CD4-positive, alpha-beta memory T cell (primary cell): ENCODE data around the gene ETV6. TPM values are rescaled to one million over a fixed set of nuclear protein-coding genes. Genes with fewer than 3 reads are reported as not detected.
A peak's percentile ranks its signal among the peaks of the same experiment; 100 is the strongest.

Experiments used
- CTCF ChIA-PET: fragments of 350-600 bp; sonication (Branson Sonifier 250); formaldehyde crosslinking; loops from one replicate; lab custom pipeline; 2021; ENCODE audit warnings: inconsistent platforms; ENCODE audit not compliant: partially characterized antibody; lab: Charles Lee
- POLR2A ChIA-PET: fragments of 350-600 bp; sonication (Branson Sonifier 250); formaldehyde crosslinking; loops from one replicate; lab custom pipeline; 2021; ENCODE audit not compliant: partially characterized antibody; lab: Charles Lee
- DNase-seq, 5 donors: peaks; one replicate each; pipeline versions ENCODE4 v3.0.0 to v3.0.0-alpha.2; 2020 to 2022; ENCODE audit warnings: mixed read lengths in 1 of 5
- H3K27ac ChIP-seq: one replicate; pipeline ENCODE4 v1.7.0; 2013; ENCODE audit warnings: low read depth, low read length
- H3K27me3 ChIP-seq: 2 replicates; pipeline ENCODE4 v1.7.0; 2013; ENCODE audit warnings: mild to moderate bottlenecking, low read length, moderate library complexity; ENCODE audit not compliant: insufficient read depth
- H3K36me3 ChIP-seq: 2 replicates; pipeline ENCODE4 v1.7.0; 2013; ENCODE audit warnings: mild to moderate bottlenecking, low read length, moderate library complexity; ENCODE audit not compliant: insufficient read depth
- H3K4me1 ChIP-seq: 2 replicates; pipeline ENCODE4 v1.7.0; 2013; ENCODE audit warnings: mild to moderate bottlenecking, low read length, moderate library complexity; ENCODE audit not compliant: insufficient read depth
- H3K4me3 ChIP-seq, 2 donors: one replicate each; pipeline ENCODE4 v1.7.0; 2013; ENCODE audit warnings: low read length in 2 of 2, mild to moderate bottlenecking in 1 of 2
- H3K9me3 ChIP-seq, 2 donors: one replicate each; pipeline ENCODE4 v1.7.0; 2013; ENCODE audit warnings: low read length in 2 of 2, control low read depth in 1 of 2; ENCODE audit not compliant: control insufficient read depth in 1 of 2
- H3K27ac Mint-ChIP-seq, 7 donors: one replicate each; pipeline ENCODE4 v1.8.0; 2020 to 2021; ENCODE audit warnings: mixed read lengths in 7 of 7, mild to moderate bottlenecking in 6 of 7, inconsistent platforms in 3 of 7, moderate library complexity in 3 of 7
- H3K27me3 Mint-ChIP-seq, 2 donors: one replicate each; pipeline ENCODE4 v1.8.0; 2020 to 2021; ENCODE audit warnings: mixed read lengths in 2 of 2
- H3K36me3 Mint-ChIP-seq, 2 donors: one replicate each; pipeline ENCODE4 v1.8.0; 2020 to 2021; ENCODE audit warnings: mixed read lengths in 2 of 2, inconsistent platforms in 1 of 2, mild to moderate bottlenecking in 1 of 2
- H3K4me1 Mint-ChIP-seq, 4 donors: one replicate each; pipeline ENCODE4 v1.8.0; 2020 to 2021; ENCODE audit warnings: mixed read lengths in 4 of 4, mild to moderate bottlenecking in 1 of 4
- H3K4me3 Mint-ChIP-seq, 8 donors: one replicate each; pipeline ENCODE4 v1.8.0; 2020 to 2021; ENCODE audit warnings: mixed read lengths in 8 of 8, mild to moderate bottlenecking in 7 of 8, moderate library complexity in 6 of 8, inconsistent platforms in 3 of 8
- H3K9me3 Mint-ChIP-seq, 8 donors: one replicate each; pipeline ENCODE4 v1.8.0; 2020 to 2021; ENCODE audit warnings: mixed read lengths in 8 of 8, mild to moderate bottlenecking in 5 of 8, inconsistent platforms in 3 of 8, moderate library complexity in 1 of 8
- intact Hi-C: fragments of 100-400 bp; cut with micrococcal nuclease; formaldehyde crosslinking; loops from one replicate; pipeline ENCODE4 v1.15.1; 2023
- polyA plus RNA-seq, 2 donors: library from polyadenylated mRNA; unstranded; fragments of 300-500 nt; fragmentation: Illumina TruSeq; gene quantifications; one replicate each; pipeline ENCODE4 v1.2.3, GENCODE V29; 2021
- total RNA-seq, 2 experiments: library from RNA; stranded (reverse); gene quantifications; one replicate each; pipeline ENCODE4 v1.2.3, GENCODE V29; 2021

The ETV6 gene
- total and polyA plus RNA-seq, 4 experiments from 2014 or later, result 3.3 to 43.9 (median 25.7) TPM

DNA sequence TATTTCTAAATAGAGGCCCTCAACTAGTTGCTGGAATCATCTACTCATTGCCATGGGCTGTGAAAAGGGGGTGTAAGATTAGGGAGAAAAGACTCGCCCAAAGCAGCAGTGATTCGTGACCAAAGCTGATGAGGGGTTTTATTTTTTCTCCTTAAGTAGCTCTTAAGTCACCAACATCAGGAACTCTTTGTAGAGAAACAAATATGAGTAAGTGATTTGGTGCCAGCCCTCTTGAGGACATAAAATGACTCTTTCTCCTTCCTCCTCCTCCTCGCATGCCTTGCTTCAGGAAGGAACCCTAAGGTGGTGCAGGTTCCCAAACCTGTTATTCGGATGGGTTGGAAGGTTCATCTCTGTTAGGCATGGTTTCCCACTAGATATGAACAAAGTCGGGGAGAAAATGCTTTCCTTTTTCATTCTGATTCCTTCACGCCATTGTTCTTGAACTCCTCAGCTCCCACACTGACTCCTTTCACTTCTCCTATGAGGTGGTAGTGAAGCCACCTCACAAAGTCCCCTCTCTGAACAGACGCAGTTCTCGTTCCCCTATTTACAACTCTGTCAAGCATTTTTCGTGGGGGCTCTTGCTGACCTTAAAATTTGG, 113.4 kb downstream of the ETV6 start:
- Histone ChIP-seq H3K4me1 (peaks cover 66% of the 10 kb centered on the region), H3K27ac (no peak overlapping the region), H3K9me3 (no peaks in the 10 kb centered on the region), H3K27me3 (no peaks in the 10 kb centered on the region), H3K4me3 (no peak overlapping the region), H3K36me3 (no peaks in the 10 kb centered on the region)
- Mint-ChIP-seq H3K27ac (peak overlapping the region; percentile 70 to 92 (median 77)), H3K4me3 (peak overlapping the region in 7 of 8 donors; percentile 11 to 58 (median 29)), H3K36me3 (peaks cover 3 to 16% of the 10 kb centered on the region in 2 donors), H3K4me1 (peaks cover 55 to 88% (median 77%) of the 10 kb centered on the region in 4 donors), H3K27me3 (no peaks in the 10 kb centered on the region), H3K9me3 (peaks cover 0 to 4% (median 0%) of the 10 kb centered on the region in 8 donors)
- intact Hi-C loops, result loop anchor here (5.0 kb wide), 1 partner anchor 36 kb away; no protein-coding TSS in a partner anchor
- POLR2A ChIA-PET, result interaction anchor here (1.2 kb wide), 1 partner anchor 31 kb away, joined by 4 read pairs; no protein-coding TSS in a partner anchor
- CTCF ChIA-PET, result interaction anchor here (0.9 to 1.5 kb wide), 4 partner anchors 9 to 32 kb away, joined by 3 read pairs; no protein-coding TSS in a partner anchor
- DNase-seq, result no peak

DNA sequence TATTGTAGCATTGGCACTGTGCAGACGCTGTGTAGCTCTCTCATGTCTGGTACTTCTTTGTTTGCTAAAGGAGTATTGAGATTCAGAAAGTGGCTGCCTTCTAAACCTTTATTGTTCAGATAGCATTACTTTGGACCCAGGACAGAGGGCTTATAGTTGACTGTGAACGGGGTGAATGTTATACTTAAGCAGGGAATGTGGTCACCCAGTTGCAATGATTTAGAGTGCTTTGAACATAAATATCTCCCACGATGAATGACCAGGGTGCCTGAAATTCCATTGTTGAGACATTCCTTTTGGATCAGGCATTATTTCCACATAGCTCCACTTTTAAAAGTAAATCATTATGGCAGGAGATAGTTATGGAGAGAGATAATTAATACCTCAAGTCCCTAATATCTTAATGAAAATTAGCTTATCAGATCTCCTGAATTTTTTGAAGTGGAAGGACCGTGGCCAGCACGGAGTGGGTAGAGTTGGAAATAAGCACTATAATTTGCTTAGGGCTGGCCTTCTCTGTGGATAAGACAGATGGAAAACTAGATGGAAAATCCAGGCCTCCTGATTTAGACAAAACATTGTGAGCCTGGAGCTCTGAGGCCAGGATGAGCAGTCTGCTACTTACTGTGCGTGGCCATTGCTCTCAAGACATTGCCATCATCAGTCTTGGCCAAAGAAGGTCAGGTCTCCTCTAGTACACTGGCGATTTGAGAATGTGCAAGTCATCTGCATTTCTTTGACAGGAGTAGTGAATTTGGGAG, 114.5 kb downstream of the ETV6 start:
- H3K27ac ChIP-seq, result no peak overlapping the region
- H3K9me3 ChIP-seq, result no peaks in the 10 kb centered on the region
- ChIA-PET POLR2A (interaction anchor here (0.9 to 1.4 kb wide), 2 partner anchors 34 to 114 kb away, joined by 3 read pairs; no protein-coding TSS in a partner anchor), CTCF (interaction anchor here (0.9 kb wide), 1 partner anchor 19 kb away, joined by 3 read pairs; no protein-coding TSS in a partner anchor)
- peak overlapping the region in 3 of 7 donors; percentile 78 to 91 (median 86) for H3K27ac Mint-ChIP-seq
- no peak for DNase-seq
- no peaks in the 10 kb centered on the region for H3K36me3 ChIP-seq
- H3K36me3 Mint-ChIP-seq, result peaks cover 0 to 11% of the 10 kb centered on the region in 2 donors
- H3K4me1 Mint-ChIP-seq, result peaks cover 61 to 92% (median 80%) of the 10 kb centered on the region in 4 donors
- H3K27me3 Mint-ChIP-seq, result no peaks in the 10 kb centered on the region
- H3K4me3 ChIP-seq, result no peak overlapping the region
- intact Hi-C loops, result loop anchor here (5.0 kb wide), 1 partner anchor 37 kb away; no protein-coding TSS in a partner anchor
- H3K4me1 ChIP-seq, result peaks cover 74% of the 10 kb centered on the region
- no peak overlapping the region for H3K4me3 Mint-ChIP-seq
- peaks cover 0 to 4% (median 0%) of the 10 kb centered on the region in 8 donors for H3K9me3 Mint-ChIP-seq
- no peaks in the 10 kb centered on the region for H3K27me3 ChIP-seq

DNA sequence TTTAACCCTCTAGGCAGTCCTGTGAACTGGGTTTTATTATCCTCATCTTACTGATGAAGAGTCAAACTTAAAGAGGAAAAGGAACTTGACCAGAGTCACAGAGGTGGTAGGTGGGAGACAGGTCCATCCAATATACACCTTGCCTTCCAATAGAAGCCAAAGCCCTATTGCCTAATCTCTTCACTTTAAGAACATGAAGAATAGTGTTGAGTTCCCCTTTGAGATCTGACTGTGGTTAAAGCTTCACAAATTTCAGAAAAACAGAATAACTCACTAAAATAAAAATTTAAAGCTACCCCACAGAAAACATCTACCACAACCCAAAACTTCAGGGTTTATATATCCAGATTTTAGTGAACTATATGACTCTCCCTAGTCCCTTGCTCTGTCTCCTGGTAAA, 115.4 kb downstream of the ETV6 start:
- no peak overlapping the region for H3K27ac ChIP-seq
- Mint-ChIP-seq H3K27ac (peak overlapping the region; percentile 76 to 91 (median 86)), H3K4me1 (peaks cover 64 to 94% (median 84%) of the 10 kb centered on the region in 4 donors), H3K4me3 (peak overlapping the region in 3 of 8 donors; percentile 22 to 87 (median 82)), H3K27me3 (no peaks in the 10 kb centered on the region), H3K36me3 (peaks cover 0 to 11% of the 10 kb centered on the region in 2 donors), H3K9me3 (peaks cover 0 to 4% (median 0%) of the 10 kb centered on the region in 8 donors)
- H3K9me3 ChIP-seq, result no peaks in the 10 kb centered on the region
- intact Hi-C loops, result loop anchor here (5.0 kb wide), 3 partner anchors 38 to 113 kb away; no protein-coding TSS in a partner anchor
- no peak overlapping the region for H3K4me3 ChIP-seq
- ChIA-PET CTCF (interaction anchor here (1.0 to 1.4 kb wide), 2 partner anchors 16 to 268 kb away, joined by 3 to 4 read pairs; no protein-coding TSS in a partner anchor), POLR2A (interaction anchor here (0.9 to 1.4 kb wide), 2 partner anchors 35 to 115 kb away, joined by 3 read pairs; no protein-coding TSS in a partner anchor)
- H3K4me1 ChIP-seq, result peaks cover 82% of the 10 kb centered on the region
- no peak for DNase-seq
- H3K27me3 ChIP-seq, result no peaks in the 10 kb centered on the region
- no peaks in the 10 kb centered on the region for H3K36me3 ChIP-seq

DNA sequence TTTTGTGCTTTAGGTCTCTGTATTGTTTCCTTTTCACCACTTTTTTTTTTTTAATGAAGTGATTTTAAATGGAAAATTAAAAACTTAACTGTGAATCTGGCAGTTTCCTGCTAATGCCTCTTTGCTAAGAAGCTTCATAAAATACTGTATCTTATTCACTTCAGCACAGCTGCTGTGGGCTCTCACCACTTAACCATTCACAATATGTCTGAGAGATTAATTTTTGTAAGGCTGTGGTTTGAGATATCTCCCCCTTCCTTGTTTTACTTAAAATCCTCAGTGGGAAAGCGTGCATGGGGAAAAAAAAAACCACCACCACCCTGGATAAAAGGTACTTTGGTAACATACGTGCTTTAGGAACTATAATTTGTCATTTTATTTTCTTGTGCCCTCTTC, 115.9 kb downstream of the ETV6 start:
- no peak for DNase-seq
- peaks cover 0 to 4% (median 0%) of the 10 kb centered on the region in 8 donors for H3K9me3 Mint-ChIP-seq
- ChIA-PET POLR2A (no interaction called here), CTCF (interaction anchor here (1.0 to 1.5 kb wide), 4 partner anchors 17 to 268 kb away, joined by 3 to 4 read pairs (median 3); no protein-coding TSS in a partner anchor)
- H3K27ac Mint-ChIP-seq, result peak overlapping the region; percentile 78 to 91 (median 86)
- Histone ChIP-seq H3K27ac (peak overlapping the region; percentile 27), H3K27me3 (no peaks in the 10 kb centered on the region), H3K9me3 (no peaks in the 10 kb centered on the region), H3K4me1 (peaks cover 88% of the 10 kb centered on the region), H3K4me3 (no peak overlapping the region), H3K36me3 (no peaks in the 10 kb centered on the region)
- peak overlapping the region in 7 of 8 donors; percentile 49 to 87 (median 82) for H3K4me3 Mint-ChIP-seq
- no peaks in the 10 kb centered on the region for H3K27me3 Mint-ChIP-seq
- intact Hi-C loops, result loop anchor here (5.0 kb wide), 2 partner anchors 47 to 113 kb away; no protein-coding TSS in a partner anchor
- H3K36me3 Mint-ChIP-seq, result peaks cover 0 to 6% of the 10 kb centered on the region in 2 donors
- peaks cover 66 to 95% (median 84%) of the 10 kb centered on the region in 4 donors for H3K4me1 Mint-ChIP-seq

DNA sequence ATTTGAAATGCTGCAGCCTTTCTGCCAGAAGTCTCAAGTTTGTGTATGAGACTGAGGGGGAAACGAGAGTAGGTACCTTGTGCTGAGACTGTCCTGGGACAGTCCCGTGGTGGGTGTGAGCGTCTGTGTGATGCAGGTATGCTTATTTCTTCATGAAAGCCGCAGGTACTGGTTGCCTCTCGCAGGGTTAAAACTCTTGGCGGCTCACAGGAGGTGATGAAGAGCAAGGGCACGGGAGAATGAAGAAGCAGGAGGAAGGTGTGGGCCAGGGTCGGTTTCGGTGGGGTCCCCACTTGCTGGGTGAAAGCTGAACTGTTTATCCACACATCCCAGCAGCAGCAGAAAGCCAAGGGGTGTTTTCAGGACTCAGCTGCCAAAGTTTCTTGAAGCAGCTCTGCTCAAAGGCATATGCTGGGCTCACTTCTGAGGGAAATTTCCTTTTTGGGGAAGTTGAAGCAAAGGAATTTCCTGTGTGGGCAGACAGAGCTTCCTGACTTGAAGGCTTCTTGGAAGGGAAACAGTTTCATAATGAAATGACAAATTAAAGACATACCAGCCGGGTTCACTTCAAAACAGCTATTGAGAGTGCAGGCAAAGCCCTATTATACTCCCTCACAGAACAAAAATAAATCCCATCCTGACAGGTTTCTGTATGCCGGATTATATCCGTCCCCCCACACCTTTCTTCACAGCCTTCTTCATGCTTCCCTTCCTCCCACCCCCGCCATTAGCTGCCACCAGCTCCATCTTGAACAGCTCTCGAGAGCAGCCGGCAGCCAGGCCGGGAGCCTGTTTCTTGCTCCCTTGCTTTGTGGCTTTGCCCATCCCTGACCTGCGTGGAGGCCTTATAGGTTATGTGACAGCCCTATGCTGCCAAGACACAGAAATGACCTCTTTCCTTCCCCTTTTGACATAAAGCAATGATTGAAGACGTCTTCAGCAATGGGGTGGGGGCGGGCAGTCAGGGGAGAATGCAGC, 116.6 kb downstream of the ETV6 start:
- intact Hi-C loops, result loop anchor here (5.0 kb wide), 2 partner anchors 46 to 114 kb away; no protein-coding TSS in a partner anchor
- Mint-ChIP-seq H3K27me3 (no peaks in the 10 kb centered on the region), H3K4me3 (peak overlapping the region; percentile 49 to 87 (median 80)), H3K36me3 (peaks cover 2 to 6% of the 10 kb centered on the region in 2 donors), H3K4me1 (peaks cover 69 to 99% (median 86%) of the 10 kb centered on the region in 4 donors), H3K27ac (peak overlapping the region; percentile 78 to 91 (median 86)), H3K9me3 (peaks cover 0 to 4% (median 0%) of the 10 kb centered on the region in 8 donors)
- no peaks in the 10 kb centered on the region for H3K27me3 ChIP-seq
- H3K36me3 ChIP-seq, result no peaks in the 10 kb centered on the region
- peak; percentile 14 to 51 (median 25) for DNase-seq
- no peaks in the 10 kb centered on the region for H3K9me3 ChIP-seq
- H3K4me1 ChIP-seq, result peaks cover 95% of the 10 kb centered on the region
- POLR2A ChIA-PET, result interaction anchor here (0.8 kb wide), 1 partner anchor 117 kb away, joined by 4 read pairs; the partner anchor contains the start of gene ETV6
- CTCF ChIA-PET, result interaction anchor here (0.6 to 1.5 kb wide), 4 partner anchors 30 to 267 kb away, joined by 3 to 4 read pairs (median 3); no protein-coding TSS in a partner anchor
- no peak overlapping the region for H3K4me3 ChIP-seq
- H3K27ac ChIP-seq, result peak overlapping the region; percentile 27
